ENCODE results near the gene SDHA.
"Not testable (repeated sequence)": the region's sequence is repeated elsewhere in the genome, so short reads cannot be mapped to it uniquely, and the experiment has no call there.

The SDHA gene

GRCh38 chr5:271828-272167 lies 53.7 kb downstream of the SDHA start:
- H3K4me1 ChIP-seq (ENCODE audit: control insufficient read depth in 2 of 2, insufficient read depth in 1 of 2, low read depth in 1 of 2, low read length in 2 of 2); H3K9me3 ChIP-seq (replicated peaks in 1 of 2; ENCODE audit: control insufficient read depth in 2 of 2, insufficient read depth in 1 of 2, low read depth in 1 of 2, low read length in 2 of 2); H3K18ac ChIP-seq (ENCODE audit: low read length); H2BK12ac ChIP-seq (ENCODE audit: low read length); H3K79me1 ChIP-seq (ENCODE audit: low read depth, low read length); H2BK5ac ChIP-seq (ENCODE audit: low read length); H4K91ac ChIP-seq (ENCODE audit: low read depth, low read length, poor library complexity); H2BK120ac ChIP-seq (ENCODE audit: low read depth, low read length); H3K27ac ChIP-seq (replicated peaks; ENCODE audit: low read length); H3K4ac ChIP-seq (ENCODE audit: low read length); H3K27me3 ChIP-seq (ENCODE audit: control insufficient read depth in 3 of 3, insufficient read depth in 3 of 3, low read depth in 1 of 3, low read length in 3 of 3); DNase-seq (ENCODE audit: low spot score); H2BK15ac ChIP-seq (ENCODE audit: low read length); H2AK5ac ChIP-seq (ENCODE audit: low read depth, low read length); H4K8ac ChIP-seq (ENCODE audit: low read depth, low read length): not testable (repeated sequence)
- WGBS, 2 donors (ENCODE audit: extremely low coverage in 2 of 2, insufficient read length in 2 of 2, insufficient replicate concordance in 1 of 2), result no CpG with 5 or more reads among the region's 41 CpGs
- peak overlapping the region; percentile 75 for H3K23ac ChIP-seq (ENCODE audit: low read depth, low read length, poor library complexity)
- peak overlapping the region; percentile 94 for H3K14ac ChIP-seq (ENCODE audit: low read length)
- H2AFZ ChIP-seq (ENCODE audit: low read length), result peak overlapping the region; percentile 83
- H3K36me3 ChIP-seq (replicated peaks in 1 of 2; ENCODE audit: control insufficient read depth in 2 of 2, insufficient read depth in 2 of 2, low read length in 2 of 2), result peaks cover 2 to 27% of the 10 kb centered on the region in 2 donors
- H3K4me2 ChIP-seq (ENCODE audit: insufficient read depth, low read length, poor library complexity, severe bottlenecking), result peak overlapping the region; percentile 49
- H3K9ac ChIP-seq (ENCODE audit: low read depth, low read length, poor library complexity), result peak overlapping the region; percentile 88
- H3K4me3 ChIP-seq (ENCODE audit: low read length in 2 of 2), result peak overlapping the region; percentile 89 to 100

- H3K4ac ChIP-seq (ENCODE audit: low read length); H2BK15ac ChIP-seq (ENCODE audit: low read length); H3K27me3 ChIP-seq (ENCODE audit: control insufficient read depth in 3 of 3, insufficient read depth in 3 of 3, low read depth in 1 of 3, low read length in 3 of 3); H3K79me1 ChIP-seq (ENCODE audit: low read depth, low read length); H2BK12ac ChIP-seq (ENCODE audit: low read length); H3K18ac ChIP-seq (ENCODE audit: low read length); H3K9ac ChIP-seq (ENCODE audit: low read depth, low read length, poor library complexity); H3K4me1 ChIP-seq (ENCODE audit: control insufficient read depth in 2 of 2, insufficient read depth in 1 of 2, low read depth in 1 of 2, low read length in 2 of 2); H2BK5ac ChIP-seq (ENCODE audit: low read length); H3K27ac ChIP-seq (replicated peaks; ENCODE audit: low read length); H4K8ac ChIP-seq (ENCODE audit: low read depth, low read length); DNase-seq (ENCODE audit: low spot score); H3K14ac ChIP-seq (ENCODE audit: low read length); H3K23ac ChIP-seq (ENCODE audit: low read depth, low read length, poor library complexity); H2BK120ac ChIP-seq (ENCODE audit: low read depth, low read length); H2AK5ac ChIP-seq (ENCODE audit: low read depth, low read length); H3K9me3 ChIP-seq (replicated peaks in 1 of 2; ENCODE audit: control insufficient read depth in 2 of 2, insufficient read depth in 1 of 2, low read depth in 1 of 2, low read length in 2 of 2); H4K91ac ChIP-seq (ENCODE audit: low read depth, low read length, poor library complexity); H2AFZ ChIP-seq (ENCODE audit: low read length): not testable (repeated sequence)
- H3K36me3 ChIP-seq (replicated peaks in 1 of 2; ENCODE audit: control insufficient read depth in 2 of 2, insufficient read depth in 2 of 2, low read length in 2 of 2), result peaks cover 2 to 30% of the 10 kb centered on the region in 2 donors
- H3K4me3 ChIP-seq (ENCODE audit: low read length in 2 of 2), result peak overlapping the region in 1 of 2 donors; percentile 89
- H3K4me2 ChIP-seq (ENCODE audit: insufficient read depth, low read length, poor library complexity, severe bottlenecking), result peak overlapping the region; percentile 11
- WGBS, 2 donors (ENCODE audit: extremely low coverage in 2 of 2, insufficient read length in 2 of 2, insufficient replicate concordance in 1 of 2), result no CpG with 5 or more reads among the region's 9 CpGs
Observed at GRCh38 chr5:273091-273490, 55.0 kb downstream of the SDHA start.

GRCh38 chr5:273491-273890 lies 55.4 kb downstream of the SDHA start:
- H2AFZ ChIP-seq (ENCODE audit: low read length); H3K18ac ChIP-seq (ENCODE audit: low read length); H2BK12ac ChIP-seq (ENCODE audit: low read length); H4K8ac ChIP-seq (ENCODE audit: low read depth, low read length); DNase-seq (ENCODE audit: low spot score); H2AK5ac ChIP-seq (ENCODE audit: low read depth, low read length); H3K79me1 ChIP-seq (ENCODE audit: low read depth, low read length); H3K9ac ChIP-seq (ENCODE audit: low read depth, low read length, poor library complexity); H3K4me1 ChIP-seq (ENCODE audit: control insufficient read depth in 2 of 2, insufficient read depth in 1 of 2, low read depth in 1 of 2, low read length in 2 of 2); H2BK15ac ChIP-seq (ENCODE audit: low read length); H3K23ac ChIP-seq (ENCODE audit: low read depth, low read length, poor library complexity); H3K27ac ChIP-seq (replicated peaks; ENCODE audit: low read length); H3K4me2 ChIP-seq (ENCODE audit: insufficient read depth, low read length, poor library complexity, severe bottlenecking); H4K91ac ChIP-seq (ENCODE audit: low read depth, low read length, poor library complexity); H2BK5ac ChIP-seq (ENCODE audit: low read length); H3K14ac ChIP-seq (ENCODE audit: low read length); H3K27me3 ChIP-seq (ENCODE audit: control insufficient read depth in 3 of 3, insufficient read depth in 3 of 3, low read depth in 1 of 3, low read length in 3 of 3); H3K4me3 ChIP-seq (ENCODE audit: low read length in 2 of 2); H3K9me3 ChIP-seq (replicated peaks in 1 of 2; ENCODE audit: control insufficient read depth in 2 of 2, insufficient read depth in 1 of 2, low read depth in 1 of 2, low read length in 2 of 2); H2BK120ac ChIP-seq (ENCODE audit: low read depth, low read length); H3K4ac ChIP-seq (ENCODE audit: low read length): not testable (repeated sequence)
- WGBS, 2 donors (ENCODE audit: extremely low coverage in 2 of 2, insufficient read length in 2 of 2, insufficient replicate concordance in 1 of 2), result no CpG with 5 or more reads among the region's 7 CpGs
- peaks cover 2 to 30% of the 10 kb centered on the region in 2 donors for H3K36me3 ChIP-seq (replicated peaks in 1 of 2; ENCODE audit: control insufficient read depth in 2 of 2, insufficient read depth in 2 of 2, low read length in 2 of 2)

- H3K9ac ChIP-seq (ENCODE audit: low read depth, low read length, poor library complexity); DNase-seq (ENCODE audit: low spot score); H3K4me1 ChIP-seq (ENCODE audit: control insufficient read depth in 2 of 2, insufficient read depth in 1 of 2, low read depth in 1 of 2, low read length in 2 of 2); H2BK5ac ChIP-seq (ENCODE audit: low read length); H3K4ac ChIP-seq (ENCODE audit: low read length); H2BK15ac ChIP-seq (ENCODE audit: low read length); H3K79me1 ChIP-seq (ENCODE audit: low read depth, low read length); H3K9me3 ChIP-seq (replicated peaks in 1 of 2; ENCODE audit: control insufficient read depth in 2 of 2, insufficient read depth in 1 of 2, low read depth in 1 of 2, low read length in 2 of 2); H2BK120ac ChIP-seq (ENCODE audit: low read depth, low read length); H3K23ac ChIP-seq (ENCODE audit: low read depth, low read length, poor library complexity); H3K4me2 ChIP-seq (ENCODE audit: insufficient read depth, low read length, poor library complexity, severe bottlenecking); H3K4me3 ChIP-seq (ENCODE audit: low read length in 2 of 2); H2AK5ac ChIP-seq (ENCODE audit: low read depth, low read length); H4K8ac ChIP-seq (ENCODE audit: low read depth, low read length); H3K27ac ChIP-seq (replicated peaks; ENCODE audit: low read length); H2AFZ ChIP-seq (ENCODE audit: low read length); H3K14ac ChIP-seq (ENCODE audit: low read length); H3K18ac ChIP-seq (ENCODE audit: low read length); H3K27me3 ChIP-seq (ENCODE audit: control insufficient read depth in 3 of 3, insufficient read depth in 3 of 3, low read depth in 1 of 3, low read length in 3 of 3); H4K91ac ChIP-seq (ENCODE audit: low read depth, low read length, poor library complexity); H2BK12ac ChIP-seq (ENCODE audit: low read length): not testable (repeated sequence)
- WGBS, 2 donors (ENCODE audit: extremely low coverage in 2 of 2, insufficient read length in 2 of 2, insufficient replicate concordance in 1 of 2), result no CpG with 5 or more reads among the region's 7 CpGs
- peaks cover 2 to 34% of the 10 kb centered on the region in 2 donors for H3K36me3 ChIP-seq (replicated peaks in 1 of 2; ENCODE audit: control insufficient read depth in 2 of 2, insufficient read depth in 2 of 2, low read length in 2 of 2)
Observed at GRCh38 chr5:274346-274745, 56.2 kb downstream of the SDHA start.
